ENCODE results near the gene SPATA20.

DNA sequence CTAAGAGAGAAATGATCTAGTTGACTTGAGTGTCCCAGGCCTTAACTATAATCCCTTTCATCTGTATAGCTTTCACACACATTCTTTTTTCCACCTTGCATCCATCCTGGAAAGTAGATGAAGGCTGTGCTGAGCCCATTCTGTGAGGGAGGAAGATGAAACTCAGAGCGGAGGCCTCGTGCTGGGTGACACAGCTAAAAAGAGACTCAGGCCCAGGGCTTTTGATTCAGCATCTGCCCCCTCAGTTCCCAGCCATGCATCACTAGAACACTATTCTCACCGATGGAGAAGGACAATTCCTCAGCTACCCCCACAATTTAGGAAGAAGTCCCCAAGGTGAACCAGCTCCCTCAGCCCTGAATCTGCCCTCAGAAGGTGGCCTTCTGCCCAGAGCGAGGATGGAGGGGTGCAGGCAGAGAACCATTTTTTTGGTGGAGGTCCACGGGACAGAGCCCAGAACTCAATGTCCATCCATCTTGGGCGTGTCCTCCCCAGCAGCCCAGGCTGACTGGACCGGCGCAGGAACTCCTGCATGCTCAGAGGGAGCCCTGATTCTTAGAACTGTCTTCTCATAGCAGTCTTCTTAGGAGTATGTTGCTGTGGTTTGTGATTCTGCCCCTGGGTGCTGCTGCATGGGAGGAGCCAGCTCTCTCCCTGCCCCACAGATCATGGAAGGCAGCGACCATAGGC is 44.5 kb upstream of the SPATA20 start:
- TF ChIP-seq, protein P1, sequence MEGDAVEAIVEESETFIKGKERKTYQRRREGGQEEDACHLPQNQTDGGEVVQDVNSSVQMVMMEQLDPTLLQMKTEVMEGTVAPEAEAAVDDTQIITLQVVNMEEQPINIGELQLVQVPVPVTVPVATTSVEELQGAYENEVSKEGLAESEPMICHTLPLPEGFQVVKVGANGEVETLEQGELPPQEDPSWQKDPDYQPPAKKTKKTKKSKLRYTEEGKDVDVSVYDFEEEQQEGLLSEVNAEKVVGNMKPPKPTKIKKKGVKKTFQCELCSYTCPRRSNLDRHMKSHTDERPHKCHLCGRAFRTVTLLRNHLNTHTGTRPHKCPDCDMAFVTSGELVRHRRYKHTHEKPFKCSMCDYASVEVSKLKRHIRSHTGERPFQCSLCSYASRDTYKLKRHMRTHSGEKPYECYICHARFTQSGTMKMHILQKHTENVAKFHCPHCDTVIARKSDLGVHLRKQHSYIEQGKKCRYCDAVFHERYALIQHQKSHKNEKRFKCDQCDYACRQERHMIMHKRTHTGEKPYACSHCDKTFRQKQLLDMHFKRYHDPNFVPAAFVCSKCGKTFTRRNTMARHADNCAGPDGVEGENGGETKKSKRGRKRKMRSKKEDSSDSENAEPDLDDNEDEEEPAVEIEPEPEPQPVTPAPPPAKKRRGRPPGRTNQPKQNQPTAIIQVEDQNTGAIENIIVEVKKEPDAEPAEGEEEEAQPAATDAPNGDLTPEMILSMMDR (conservative IDR thresholded peaks at IDR 0.05; ENCODE audit: low read depth, low read length) = no peak
- no peak for TF ChIP-seq POLR2A (IDR thresholded peaks at IDR 0.05; ENCODE audit: low read depth, low read length)
- TF ChIP-seq RAD21 (IDR thresholded peaks at IDR 0.05; ENCODE audit: low read length) = no peak
- TF ChIP-seq, protein P2, sequence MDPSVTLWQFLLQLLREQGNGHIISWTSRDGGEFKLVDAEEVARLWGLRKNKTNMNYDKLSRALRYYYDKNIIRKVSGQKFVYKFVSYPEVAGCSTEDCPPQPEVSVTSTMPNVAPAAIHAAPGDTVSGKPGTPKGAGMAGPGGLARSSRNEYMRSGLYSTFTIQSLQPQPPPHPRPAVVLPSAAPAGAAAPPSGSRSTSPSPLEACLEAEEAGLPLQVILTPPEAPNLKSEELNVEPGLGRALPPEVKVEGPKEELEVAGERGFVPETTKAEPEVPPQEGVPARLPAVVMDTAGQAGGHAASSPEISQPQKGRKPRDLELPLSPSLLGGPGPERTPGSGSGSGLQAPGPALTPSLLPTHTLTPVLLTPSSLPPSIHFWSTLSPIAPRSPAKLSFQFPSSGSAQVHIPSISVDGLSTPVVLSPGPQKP (IDR thresholded peaks at IDR 0.05; ENCODE audit: borderline replicate concordance, low read depth, low read length) = no peak
- no peak for TF ChIP-seq SMC3 (IDR thresholded peaks at IDR 0.05; ENCODE audit: low read depth, low read length)
- no peak for TF ChIP-seq MAFK (IDR thresholded peaks at IDR 0.05; ENCODE audit: low read depth, low read length)
- no peak for TF ChIP-seq CEBPB (IDR thresholded peaks at IDR 0.05; ENCODE audit: low read depth, low read length)
- TF ChIP-seq NFE2L2 (IDR thresholded peaks at IDR 0.05; ENCODE audit: low read depth, low read length) = no peak
- TF ChIP-seq RFX5 (IDR thresholded peaks at IDR 0.05; ENCODE audit: low read depth, low read length) = no peak
- TF ChIP-seq RCOR1 (IDR thresholded peaks at IDR 0.05; ENCODE audit: insufficient replicate concordance, low read length) = no peak
